ENCODE results near the gene USE1.

USE1 gene

GRCh38 chr19:17235971-17236777 is 21.0 kb downstream of the USE1 start:
- DNase-seq (ENCODE audit: low read depth in 3 of 3), result no peak

- no peak for DNase-seq (ENCODE audit: low read depth in 3 of 3)
Observed at GRCh38 chr19:17236811-17237543, 21.8 kb downstream of the USE1 start.

- no peak for DNase-seq (ENCODE audit: low read depth in 3 of 3)
Observed at GRCh38 chr19:17237747-17238706, 22.9 kb downstream of the USE1 start.

DNA sequence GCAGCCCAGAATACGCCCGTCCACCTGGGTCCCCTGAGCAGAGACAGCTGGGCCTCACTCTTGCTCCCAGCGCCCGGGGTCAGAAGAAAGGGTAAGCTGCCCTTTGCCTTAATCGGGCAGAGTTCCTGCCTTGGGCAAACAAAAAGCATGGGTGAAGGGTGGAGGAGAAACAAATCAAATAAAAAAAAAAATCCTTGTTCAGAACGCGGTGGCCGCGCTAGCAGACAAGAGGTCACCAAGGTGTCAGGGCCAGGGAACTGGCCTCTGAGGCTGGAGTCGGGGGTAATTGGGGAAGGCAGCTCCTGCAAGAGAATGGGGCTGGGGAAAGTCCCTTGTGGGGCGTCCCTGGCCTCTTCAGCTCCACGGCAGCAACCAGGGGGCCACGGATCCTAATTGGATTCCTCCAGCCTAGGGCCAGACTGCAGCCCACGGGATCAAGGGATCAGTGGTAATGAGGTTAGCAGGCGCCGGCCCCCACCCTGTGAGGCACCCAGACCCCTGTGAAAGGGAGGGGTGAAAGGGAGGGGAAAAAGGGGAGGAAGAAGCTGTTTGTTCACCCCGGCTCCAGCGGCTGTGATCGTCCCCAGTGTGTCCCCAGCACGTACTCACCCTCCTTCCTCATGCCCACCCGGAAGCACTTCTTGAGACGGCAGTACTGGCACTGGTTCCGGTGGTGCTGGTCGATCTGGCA is 25.1 kb downstream of the USE1 start:
- DNase-seq (ENCODE audit: low read depth in 3 of 3), result no peak

GRCh38 chr19:17240826-17241399 is 25.8 kb downstream of the USE1 start:
- no peak for DNase-seq (ENCODE audit: low read depth in 3 of 3)

DNA sequence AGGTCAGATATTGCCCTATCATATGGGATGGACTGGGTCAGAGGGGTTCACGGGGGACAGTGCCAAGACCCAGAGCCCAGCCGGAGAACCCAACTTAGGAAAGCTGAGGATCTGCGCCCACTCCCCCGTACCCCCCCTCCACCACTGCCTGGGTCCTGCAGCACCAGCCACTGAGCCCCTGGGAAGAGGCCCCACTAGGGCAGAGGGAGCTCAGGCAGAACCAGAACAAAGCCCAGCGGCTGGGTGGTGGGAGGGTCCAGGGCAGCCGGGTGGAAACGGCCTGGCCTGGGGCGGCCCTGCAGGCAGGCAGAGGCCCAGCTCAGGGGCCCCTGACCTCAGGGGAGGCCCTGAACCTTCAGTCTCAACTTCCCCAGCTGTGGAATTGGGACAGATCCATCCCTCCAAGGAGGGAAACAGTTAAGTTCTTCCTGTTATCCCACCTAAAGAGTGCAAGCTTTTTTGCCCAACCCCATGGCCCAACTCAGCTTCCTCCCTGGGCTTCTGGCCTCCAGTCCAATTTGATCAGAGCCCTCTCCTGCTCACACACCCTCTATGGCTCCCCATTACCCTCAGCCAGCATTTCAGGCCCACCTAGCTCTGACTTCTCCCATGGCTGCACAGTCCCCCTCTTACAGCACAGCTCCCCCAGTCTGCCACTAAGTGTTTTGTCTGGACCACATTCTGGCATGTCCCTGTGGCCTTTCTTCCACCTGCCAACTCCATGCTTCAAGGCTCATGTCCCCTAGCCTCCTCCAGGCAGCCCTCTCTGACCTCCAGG is 27.5 kb downstream of the USE1 start:
- DNase-seq (ENCODE audit: low read depth in 3 of 3), result no peak

GRCh38 chr19:17243211-17243829 is 28.2 kb downstream of the USE1 start:
- no peak for DNase-seq (ENCODE audit: low read depth in 3 of 3)

- DNase-seq (ENCODE audit: low read depth in 3 of 3), result no peak
Observed at GRCh38 chr19:17243830-17244617, 28.9 kb downstream of the USE1 start.

- no peak for DNase-seq (ENCODE audit: low read depth in 3 of 3)
Observed at GRCh38 chr19:17244618-17245534, 29.7 kb downstream of the USE1 start.

DNA sequence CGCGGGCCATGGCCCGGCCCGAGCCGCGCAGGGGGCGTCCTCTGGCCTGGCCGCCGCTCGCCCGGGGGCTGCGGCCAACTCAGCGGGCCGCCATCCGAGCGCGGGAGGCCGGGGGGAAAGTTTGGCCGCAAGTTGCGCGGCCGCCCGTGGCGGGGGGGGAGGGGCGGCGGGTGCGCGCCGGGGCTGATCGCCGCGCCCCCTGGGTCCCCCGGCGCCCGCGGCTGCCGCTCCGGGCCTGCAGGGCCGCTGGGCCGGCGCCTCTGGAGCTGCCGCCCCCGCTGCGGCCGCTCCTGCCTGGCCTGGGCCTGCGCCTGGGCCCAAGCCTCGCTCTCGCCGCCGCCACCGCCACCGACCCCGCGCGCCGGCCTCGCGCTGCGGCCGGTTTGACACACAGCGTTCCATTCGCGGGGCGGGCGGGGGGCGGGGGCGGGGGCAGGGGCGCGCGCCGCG is 30.4 kb downstream of the USE1 start, which contains the start of gene NR2F6:
NR2F6 (minus strand) TSS at position 385 of the 450 bp plus-strand sequence. CDS start 699 bp downstream, outside the sequence.
- no peak for DNase-seq (ENCODE audit: low read depth in 3 of 3)

- DNase-seq (ENCODE audit: low read depth in 3 of 3), result no peak
Observed at GRCh38 chr19:17246681-17247425, 31.7 kb downstream of the USE1 start.

GRCh38 chr19:17248011-17248776 is 33.0 kb downstream of the USE1 start:
- no peak for DNase-seq (ENCODE audit: low read depth in 3 of 3)

- DNase-seq (ENCODE audit: low read depth in 3 of 3), result no peak
Observed at GRCh38 chr19:17249887-17250548, 34.9 kb downstream of the USE1 start.

DNA sequence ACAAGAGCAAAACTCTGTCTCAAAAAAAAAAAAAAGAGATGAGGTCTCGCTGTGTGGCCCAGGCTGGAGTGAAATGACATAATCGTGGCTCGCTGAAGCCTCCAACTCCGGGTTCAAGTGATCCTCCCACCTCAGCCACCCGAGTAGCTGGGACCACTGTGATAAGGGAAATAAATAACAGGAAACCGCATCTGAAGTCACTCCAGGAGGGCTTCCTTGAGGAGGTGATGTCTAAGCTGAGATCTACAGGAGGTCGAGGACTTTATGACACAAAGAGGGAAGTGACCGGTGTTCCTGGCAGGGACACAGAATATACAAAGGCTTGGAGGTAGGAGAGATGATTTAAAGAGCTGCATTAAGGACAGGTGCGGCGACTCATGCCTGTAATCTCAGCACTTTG is 39.5 kb downstream of the USE1 start:
- DNase-seq (ENCODE audit: low read depth in 3 of 3), result no peak

- DNase-seq (ENCODE audit: low read depth in 3 of 3), result no peak
Observed at GRCh38 chr19:17255150-17255621, 40.0 kb downstream of the USE1 start.

Measured in stimulated activated CD4-positive, alpha-beta T cell treated with anti-CD3 and anti-CD28 coated beads, TNF-alpha, amount 100 ng/mL, for 4 hours (primary cell).